Glutamatergic neuron (in vitro differentiated cells): ENCODE measurements around the gene HOXC9. TPM values are rescaled to one million over a fixed set of nuclear protein-coding genes. Genes with fewer than 3 reads are reported as not detected.

Source experiments
- DNase-seq: peaks from one replicate; pipeline ENCODE4 v3.0.0; 2022
- H3K27ac Mint-ChIP-seq: one replicate; pipeline ENCODE4 v1.8.0; 2020; ENCODE audit warnings: mild to moderate bottlenecking, mixed read lengths, inconsistent platforms; ENCODE audit not compliant: unreplicated experiment
- H3K27me3 Mint-ChIP-seq: one replicate; pipeline ENCODE4 v1.8.0; 2020; ENCODE audit warnings: mild to moderate bottlenecking, moderate library complexity, mixed read lengths, inconsistent platforms; ENCODE audit not compliant: unreplicated experiment
- H3K36me3 Mint-ChIP-seq: one replicate; pipeline ENCODE4 v1.8.0; 2020; ENCODE audit warnings: mild to moderate bottlenecking, mixed read lengths, inconsistent platforms; ENCODE audit not compliant: unreplicated experiment
- H3K4me1 Mint-ChIP-seq: one replicate; pipeline ENCODE4 v1.8.0; 2020; ENCODE audit warnings: mild to moderate bottlenecking, low read depth, mixed read lengths, inconsistent platforms; ENCODE audit not compliant: unreplicated experiment
- H3K4me3 Mint-ChIP-seq: one replicate; pipeline ENCODE4 v1.8.0; 2020; ENCODE audit warnings: mild to moderate bottlenecking, mixed read lengths, inconsistent platforms; ENCODE audit not compliant: unreplicated experiment
- H3K9me3 Mint-ChIP-seq: one replicate; pipeline ENCODE4 v1.8.0; 2020; ENCODE audit warnings: mild to moderate bottlenecking, moderate library complexity, mixed read lengths, inconsistent platforms; ENCODE audit not compliant: unreplicated experiment
- total RNA-seq: library from RNA; stranded (reverse); fragmentation: NEBNext Ultra II Directional; extraction: Animal tissue kit (Norgen Biotek cat#: 25700); gene quantifications from one replicate; pipeline ENCODE4 v1.2.1, GENCODE V29; 2021; ENCODE audit not compliant: unreplicated experiment
- TF ChIP-seq, protein P1 (sequence below): fragments of 200-600 bp; sonication (generic); IDR thresholded peaks from one replicate; pipeline ENCODE4 v1.5.0; 2021; ENCODE audit not compliant: partially characterized antibody, unreplicated experiment

Gene HOXC9
- total RNA-seq, 1 donor from 2014 or later, result not detected

DNA sequence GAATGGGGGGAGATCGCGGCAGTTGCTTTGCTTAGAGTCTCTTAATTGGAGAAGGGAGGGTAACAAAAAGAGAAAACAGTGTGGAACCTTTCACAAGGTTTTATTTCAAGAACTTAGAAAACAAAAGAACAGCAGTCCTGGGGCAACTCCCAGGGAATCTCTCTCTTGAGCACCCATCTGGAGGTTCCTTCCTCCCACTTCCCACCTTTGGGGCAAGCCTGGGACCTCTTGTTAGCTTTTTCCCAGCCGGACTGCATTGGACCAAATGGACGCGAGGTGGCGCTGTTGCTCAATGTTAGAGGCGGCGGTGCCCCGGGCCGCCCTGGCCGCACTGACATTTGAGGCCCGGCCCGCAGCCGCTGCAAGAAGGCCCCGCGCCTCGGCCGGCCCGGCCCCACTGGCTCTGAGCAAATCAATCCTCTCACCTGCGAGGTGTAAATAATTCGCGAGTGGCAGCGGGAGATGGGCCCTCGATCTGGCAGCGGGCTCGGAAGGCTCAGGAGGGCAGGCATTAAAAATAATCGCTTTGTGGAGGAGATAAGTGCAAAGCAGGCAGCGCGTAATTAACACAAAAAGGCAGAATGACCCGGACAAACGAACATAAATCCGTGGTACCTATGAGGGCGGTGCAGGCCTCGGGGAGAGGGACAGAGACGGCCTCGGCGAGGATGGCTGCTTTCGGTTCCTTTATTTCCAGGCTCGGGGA is 6.0 kb downstream of the HOXC9 start:
- H3K27me3 Mint-ChIP-seq, result peaks cover 44% of the 10 kb centered on the region
- peaks cover 4% of the 10 kb centered on the region for H3K9me3 Mint-ChIP-seq
- no peaks in the 10 kb centered on the region for H3K4me1 Mint-ChIP-seq
- H3K27ac Mint-ChIP-seq, result no peak overlapping the region
- H3K4me3 Mint-ChIP-seq, result no peak overlapping the region
- TF ChIP-seq, protein P1, sequence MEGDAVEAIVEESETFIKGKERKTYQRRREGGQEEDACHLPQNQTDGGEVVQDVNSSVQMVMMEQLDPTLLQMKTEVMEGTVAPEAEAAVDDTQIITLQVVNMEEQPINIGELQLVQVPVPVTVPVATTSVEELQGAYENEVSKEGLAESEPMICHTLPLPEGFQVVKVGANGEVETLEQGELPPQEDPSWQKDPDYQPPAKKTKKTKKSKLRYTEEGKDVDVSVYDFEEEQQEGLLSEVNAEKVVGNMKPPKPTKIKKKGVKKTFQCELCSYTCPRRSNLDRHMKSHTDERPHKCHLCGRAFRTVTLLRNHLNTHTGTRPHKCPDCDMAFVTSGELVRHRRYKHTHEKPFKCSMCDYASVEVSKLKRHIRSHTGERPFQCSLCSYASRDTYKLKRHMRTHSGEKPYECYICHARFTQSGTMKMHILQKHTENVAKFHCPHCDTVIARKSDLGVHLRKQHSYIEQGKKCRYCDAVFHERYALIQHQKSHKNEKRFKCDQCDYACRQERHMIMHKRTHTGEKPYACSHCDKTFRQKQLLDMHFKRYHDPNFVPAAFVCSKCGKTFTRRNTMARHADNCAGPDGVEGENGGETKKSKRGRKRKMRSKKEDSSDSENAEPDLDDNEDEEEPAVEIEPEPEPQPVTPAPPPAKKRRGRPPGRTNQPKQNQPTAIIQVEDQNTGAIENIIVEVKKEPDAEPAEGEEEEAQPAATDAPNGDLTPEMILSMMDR, result peak; percentile 98
- DNase-seq, result peak; percentile 91
- no peaks in the 10 kb centered on the region for H3K36me3 Mint-ChIP-seq

DNA sequence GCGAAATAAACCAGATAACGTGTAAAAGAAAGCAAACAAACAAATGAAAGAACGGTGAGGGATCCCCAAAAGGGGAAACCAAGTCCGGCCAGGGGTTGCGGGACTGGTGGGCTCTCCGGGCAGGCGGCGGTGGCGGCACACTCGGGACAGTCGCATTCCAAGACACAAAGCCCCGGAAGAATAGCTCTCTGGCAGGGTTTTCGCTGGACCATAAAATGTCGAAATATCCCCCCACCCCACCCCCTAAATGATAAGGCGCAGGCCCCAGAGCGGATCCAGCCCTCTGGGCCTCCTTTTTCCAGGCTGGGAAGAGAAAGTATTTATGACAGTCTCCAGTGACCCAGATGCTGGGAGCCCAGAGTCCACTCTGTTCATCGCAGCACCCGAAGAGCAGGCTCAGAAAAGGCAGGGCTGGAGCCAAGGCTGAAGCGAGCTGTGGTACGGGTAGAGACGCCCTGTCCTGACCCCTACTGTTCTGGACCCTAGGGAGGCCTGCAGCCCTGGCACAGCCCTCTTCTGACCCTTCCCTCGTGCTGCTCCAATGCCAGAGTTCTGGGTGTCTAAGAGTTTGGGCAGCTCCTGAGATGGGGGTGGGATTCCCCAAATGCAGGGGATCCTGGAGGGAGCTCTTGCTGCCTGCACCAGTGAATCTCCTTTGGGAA is 6.7 kb downstream of the HOXC9 start:
- no peak overlapping the region for H3K27ac Mint-ChIP-seq
- DNase-seq, result no peak
- H3K4me1 Mint-ChIP-seq, result no peaks in the 10 kb centered on the region
- H3K9me3 Mint-ChIP-seq, result peaks cover 3% of the 10 kb centered on the region
- no peaks in the 10 kb centered on the region for H3K36me3 Mint-ChIP-seq
- peaks cover 45% of the 10 kb centered on the region for H3K27me3 Mint-ChIP-seq
- TF ChIP-seq, protein P1, result no peak
- no peak overlapping the region for H3K4me3 Mint-ChIP-seq

DNA sequence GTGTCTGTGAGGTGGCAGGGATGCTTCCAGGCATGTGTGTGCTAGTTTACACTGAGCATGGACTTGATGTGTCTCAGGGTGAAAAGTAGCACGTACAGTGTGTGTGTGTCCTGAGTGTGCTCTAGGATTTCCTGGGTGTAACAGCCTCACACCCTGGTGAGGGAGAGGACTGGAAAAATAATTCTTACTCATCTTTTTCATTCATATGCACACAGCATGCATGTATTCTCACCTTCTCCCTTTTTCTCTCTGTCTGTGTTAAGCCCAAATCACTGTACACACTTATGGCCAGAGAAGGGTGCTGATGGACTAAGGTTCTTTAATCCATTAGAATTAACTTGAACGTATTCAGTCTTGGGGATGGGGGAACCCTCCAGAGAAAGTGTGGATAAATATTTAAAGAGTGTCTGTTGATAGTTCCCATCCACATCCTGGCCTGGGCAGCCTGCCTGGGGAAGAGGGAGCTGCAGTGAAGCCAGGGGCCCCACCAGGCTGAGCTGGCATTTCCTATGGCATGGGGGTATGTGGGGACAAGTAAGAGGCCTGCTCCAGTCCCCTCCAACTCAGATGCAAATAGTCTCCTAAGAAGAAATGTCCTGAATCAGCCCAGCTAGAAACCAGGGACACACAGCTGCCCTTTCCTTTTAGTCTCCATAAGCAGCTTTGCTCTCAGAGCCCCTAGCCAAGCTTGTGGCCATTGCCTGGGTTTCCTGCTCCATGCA is 7.7 kb downstream of the HOXC9 start:
- H3K27me3 Mint-ChIP-seq, result peaks cover 46% of the 10 kb centered on the region
- DNase-seq, result no peak
- no peaks in the 10 kb centered on the region for H3K4me1 Mint-ChIP-seq
- H3K27ac Mint-ChIP-seq, result no peak overlapping the region
- peaks cover 3% of the 10 kb centered on the region for H3K9me3 Mint-ChIP-seq
- H3K36me3 Mint-ChIP-seq, result no peaks in the 10 kb centered on the region
- no peak overlapping the region for H3K4me3 Mint-ChIP-seq
- TF ChIP-seq, protein P1, result no peak

DNA sequence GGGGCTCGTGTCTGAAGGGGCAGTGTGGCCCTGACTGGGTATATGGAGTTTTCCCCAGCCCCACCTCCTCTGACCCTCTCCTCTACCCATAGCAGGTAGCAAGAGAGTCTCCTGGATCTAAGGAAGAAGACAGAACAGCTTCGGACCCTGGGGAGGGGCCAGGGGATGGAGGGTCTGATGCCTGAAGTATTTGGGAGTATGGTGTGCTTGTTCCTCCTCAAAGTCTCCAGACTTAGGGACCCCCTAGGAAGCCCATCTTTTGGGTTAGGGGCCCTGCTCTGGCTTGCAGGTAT is 8.2 kb downstream of the HOXC9 start:
- no peak for DNase-seq
- H3K9me3 Mint-ChIP-seq, result peaks cover 3% of the 10 kb centered on the region

More for the DNA sequence above, 8.2 kb downstream of the HOXC9 start:
- no peak overlapping the region for H3K27ac Mint-ChIP-seq
- TF ChIP-seq, protein P1, result no peak
- peaks cover 45% of the 10 kb centered on the region for H3K27me3 Mint-ChIP-seq
- H3K4me3 Mint-ChIP-seq, result no peak overlapping the region
- H3K4me1 Mint-ChIP-seq, result no peaks in the 10 kb centered on the region
- no peaks in the 10 kb centered on the region for H3K36me3 Mint-ChIP-seq
